Endothelial cell of umbilical vein (primary cell): ENCODE data around the gene NR6A1. TPM values are rescaled to one million over a fixed set of nuclear protein-coding genes. Genes with fewer than 3 reads are reported as not detected.

Experiments used
- BruUV-seq: library from RNA; stranded (reverse); fragments of 400-500 nt; replicated peaks from 2 replicates; lab custom pipeline; 2021; lab: Mats Ljungman, UMichigan
- CTCF ChIA-PET: fragments of 300-600, 350-600 bp; sonication (Branson Sonifier 250); formaldehyde crosslinking; loops from one replicate; lab custom pipeline; 2021; ENCODE audit warnings: antibody characterized with exemption, inconsistent platforms; lab: Charles Lee
- POLR2A ChIA-PET: fragments of 300-600, 350-600 bp; sonication (Branson Sonifier 250); formaldehyde crosslinking; loops from one replicate; lab custom pipeline; 2021; ENCODE audit warnings: antibody characterized with exemption, inconsistent platforms; lab: Charles Lee
- DNase-seq: peaks from one replicate; pipeline ENCODE4 v3.0.0-alpha.2; 2011; ENCODE audit warnings: low read depth, low spot score
- FAIRE-seq: peaks from 2 replicates; lab custom pipeline; 2011; peaks lifted over from hg19 to GRCh38; lab: Jason Lieb, UNC
- H2AFZ ChIP-seq: 2 replicates; pipeline ENCODE4 v1.6.0; 2012; ENCODE audit warnings: low read depth, low read length, control low read depth, inconsistent platforms
- H3K27ac ChIP-seq: 2 replicates; pipeline ENCODE4 v1.5.1; 2011; ENCODE audit warnings: low read depth, mild to moderate bottlenecking, control low read depth, low read length, moderate library complexity; ENCODE audit not compliant: insufficient read depth
- H3K27me3 ChIP-seq, 2 experiments: 2 replicates each; pipeline versions ENCODE4 v1.6.0 to v1.6.1; 2011; ENCODE audit warnings: low read length in 2 of 2, mixed read lengths in 1 of 2; ENCODE audit not compliant: control insufficient read depth in 2 of 2, insufficient read depth in 2 of 2
- H3K36me3 ChIP-seq, 2 experiments: 2 replicates in 1 of 2; 3 replicates in 1 of 2; pipeline ENCODE4 v1.5.1; 2011; ENCODE audit warnings: low read length in 2 of 2, mild to moderate bottlenecking in 1 of 2, moderate library complexity in 1 of 2; ENCODE audit not compliant: control insufficient read depth in 2 of 2, insufficient read depth in 2 of 2; ENCODE audit errors: extremely low read depth in 1 of 2
- H3K4me1 ChIP-seq: 3 replicates; pipeline ENCODE4 v1.5.1; 2011; ENCODE audit warnings: mild to moderate bottlenecking, low read length; ENCODE audit not compliant: control insufficient read depth, insufficient read depth; ENCODE audit errors: extremely low read depth
- H3K4me2 ChIP-seq: 2 replicates; pipeline ENCODE4 v1.6.1; 2011; ENCODE audit warnings: low read length, control low read depth, mixed read lengths; ENCODE audit not compliant: insufficient read depth
- H3K4me3 ChIP-seq, 3 experiments: fragments of 200-600 bp in 1 of 3; sonication (generic), shearing (Covaris generic) in 1 of 3; replicated peaks in 1 of 3; 2 replicates each; pipeline ENCODE4 v1.5.1; 2011 to 2016; ENCODE audit warnings: control low read depth in 3 of 3, low read length in 3 of 3, mild to moderate bottlenecking in 2 of 3, inconsistent platforms in 1 of 3, low read depth in 1 of 3, moderate library complexity in 1 of 3; ENCODE audit not compliant: insufficient read depth in 1 of 3
- H3K79me2 ChIP-seq: 2 replicates; pipeline ENCODE4 v1.6.0; 2012; ENCODE audit warnings: low read length, inconsistent platforms; ENCODE audit not compliant: control insufficient read depth, insufficient read depth
- H3K9ac ChIP-seq: replicated peaks from 2 replicates; pipeline ENCODE3; 2011; ENCODE audit warnings: low read length, control low read depth; ENCODE audit not compliant: insufficient read depth; ENCODE audit errors: extremely low read depth
- H3K9me1 ChIP-seq: replicated peaks from 3 replicates; pipeline ENCODE4 v1.6.0; 2011; ENCODE audit warnings: mild to moderate bottlenecking, low read length; ENCODE audit not compliant: control insufficient read depth, insufficient read depth; ENCODE audit errors: extremely low read depth
- H3K9me3 ChIP-seq: replicated peaks from 2 replicates; pipeline ENCODE4 v1.5.1; 2012; ENCODE audit warnings: low read length, inconsistent platforms; ENCODE audit not compliant: control insufficient read depth, insufficient read depth
- H4K20me1 ChIP-seq: replicated peaks from 2 replicates; pipeline ENCODE3; 2011; ENCODE audit warnings: mild to moderate bottlenecking, low read length; ENCODE audit not compliant: control insufficient read depth, insufficient read depth; ENCODE audit errors: extremely low read depth
- EZH2 ChIP-seq: IDR thresholded peaks from 2 replicates; pipeline ENCODE4 v1.6.1; 2012; ENCODE audit warnings: borderline replicate concordance, low read depth, mild to moderate bottlenecking, moderate library complexity, low read length, inconsistent platforms; ENCODE audit not compliant: severe bottlenecking
- FOS ChIP-seq: IDR thresholded peaks from 2 replicates; pipeline ENCODE4 v1.6.1; 2011; ENCODE audit warnings: mild to moderate bottlenecking, low read length, moderate library complexity, borderline replicate concordance; ENCODE audit not compliant: insufficient read depth
- GATA2 ChIP-seq: IDR thresholded peaks from 2 replicates; pipeline ENCODE4 v1.7.0; 2011; ENCODE audit warnings: low read depth, mild to moderate bottlenecking, moderate library complexity, mixed read lengths, low read length; ENCODE audit not compliant: insufficient read length, insufficient read depth
- JUN ChIP-seq: IDR thresholded peaks from 2 replicates; pipeline ENCODE4 v1.6.1; 2011; ENCODE audit warnings: borderline replicate concordance, low read depth; ENCODE audit not compliant: insufficient read length, insufficient read depth
- MYC ChIP-seq: IDR thresholded peaks from one replicate; pipeline ENCODE4 v1.6.1; 2011; ENCODE audit warnings: mild to moderate bottlenecking, low read depth, low read length
- POLR2A ChIP-seq: IDR thresholded peaks from 2 replicates; pipeline ENCODE4 v1.6.1; 2012; ENCODE audit warnings: low read depth, mild to moderate bottlenecking, control low read depth, low read length
- POLR2AphosphoS5 ChIP-seq: IDR thresholded peaks from 2 replicates; pipeline ENCODE4 v1.6.1; 2012; ENCODE audit warnings: low read depth, mild to moderate bottlenecking, control low read depth, low read length, moderate library complexity; ENCODE audit not compliant: insufficient read depth
- dilution Hi-C: fragments of 300-500 bp; cut with MboI; formaldehyde crosslinking; loops from one replicate; pipeline ENCODE4 v1.15.0; 2019; ENCODE audit warnings: low sequenced_read_pairs; ENCODE audit not compliant: extremely low pct_ligation_motif_present
- intact Hi-C: fragments of 100-400 bp; cut with micrococcal nuclease; formaldehyde crosslinking; loops from one replicate; pipeline ENCODE4 v1.10.0; 2022
- polyA plus RNA-seq, 4 experiments: library from polyadenylated mRNA; depleted of rRNA in 3 of 4; stranded (reverse) in 3 of 4; unstranded in 1 of 4; fragments of >200 nt; gene quantifications; 2 replicates each; pipeline versions ENCODE4 v1.2.1 to v1.2.3, GENCODE V29; 2011 to 2012; ENCODE audit warnings: missing spikeins in 1 of 4
- total RNA-seq: library from RNA; stranded (reverse); gene quantifications from 2 replicates; pipeline ENCODE4 v1.2.3, GENCODE V29; 2021
- TF ChIP-seq, protein P1 (sequence below): IDR thresholded peaks from 2 replicates; pipeline ENCODE4 v1.6.1; 2011; ENCODE audit not compliant: insufficient read depth, insufficient read length
- TF ChIP-seq, protein P2 (sequence below), 2 donors: IDR thresholded peaks; 1 replicate in 1 of 2; 2 replicates in 1 of 2; pipeline ENCODE4 v1.5.1; 2011; ENCODE audit warnings: low read length in 2 of 2, mild to moderate bottlenecking in 2 of 2, moderate library complexity in 2 of 2, control low read depth in 1 of 2, inconsistent platforms in 1 of 2, low read depth in 1 of 2; ENCODE audit not compliant: insufficient read depth in 1 of 2; ENCODE audit errors: extremely low read depth in 1 of 2

The NR6A1 gene
- total and polyA plus RNA-seq, 2 donors (not counting 3 experiments of a cell fraction or from before 2014, with no cell fraction given) = 0.17 to 1.2 TPM

DNA sequence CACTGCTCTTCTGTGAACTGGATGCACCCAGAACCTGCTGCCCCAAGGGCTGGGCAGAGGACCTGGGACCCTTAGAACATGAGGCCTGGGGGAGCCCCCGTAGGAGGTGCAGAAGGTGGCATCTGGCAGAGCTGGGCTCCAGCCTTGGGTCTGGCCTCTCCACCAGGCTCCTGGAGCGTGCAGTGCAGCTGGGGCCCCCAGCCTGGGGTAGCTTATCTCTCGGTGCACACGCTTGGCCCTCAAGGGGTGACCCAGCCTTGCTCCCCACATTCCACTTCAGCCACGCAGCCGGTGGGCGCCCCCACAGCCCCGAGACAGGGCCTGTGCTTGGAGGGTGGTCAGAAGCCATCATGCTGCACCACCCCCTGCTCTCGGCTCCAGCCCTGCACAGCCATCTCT is 258.3 kb downstream of the NR6A1 start:
- intact Hi-C loops (no loop called here), dilution Hi-C loops (no loop called here)
- no peaks in the 10 kb centered on the region for H3K36me3 ChIP-seq
- no peaks in the 10 kb centered on the region for H3K4me1 ChIP-seq
- H3K4me3 ChIP-seq = no peak overlapping the region
- no peak overlapping the region for H3K4me2 ChIP-seq
- H3K79me2 ChIP-seq = no peaks in the 10 kb centered on the region
- H3K9me1 ChIP-seq = no peaks in the 10 kb centered on the region
- H3K9ac ChIP-seq = no peak overlapping the region
- DNase-seq (no peak), FAIRE-seq (no peak)
- TF ChIP-seq GATA2 (no peak), MYC (no peak), EZH2 (no peak), POLR2AphosphoS5 (no peak), FOS (no peak), JUN (no peak), POLR2A (no peak)
- TF ChIP-seq, protein P1, sequence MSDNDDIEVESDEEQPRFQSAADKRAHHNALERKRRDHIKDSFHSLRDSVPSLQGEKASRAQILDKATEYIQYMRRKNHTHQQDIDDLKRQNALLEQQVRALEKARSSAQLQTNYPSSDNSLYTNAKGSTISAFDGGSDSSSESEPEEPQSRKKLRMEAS = no peak
- TF ChIP-seq, protein P2, sequence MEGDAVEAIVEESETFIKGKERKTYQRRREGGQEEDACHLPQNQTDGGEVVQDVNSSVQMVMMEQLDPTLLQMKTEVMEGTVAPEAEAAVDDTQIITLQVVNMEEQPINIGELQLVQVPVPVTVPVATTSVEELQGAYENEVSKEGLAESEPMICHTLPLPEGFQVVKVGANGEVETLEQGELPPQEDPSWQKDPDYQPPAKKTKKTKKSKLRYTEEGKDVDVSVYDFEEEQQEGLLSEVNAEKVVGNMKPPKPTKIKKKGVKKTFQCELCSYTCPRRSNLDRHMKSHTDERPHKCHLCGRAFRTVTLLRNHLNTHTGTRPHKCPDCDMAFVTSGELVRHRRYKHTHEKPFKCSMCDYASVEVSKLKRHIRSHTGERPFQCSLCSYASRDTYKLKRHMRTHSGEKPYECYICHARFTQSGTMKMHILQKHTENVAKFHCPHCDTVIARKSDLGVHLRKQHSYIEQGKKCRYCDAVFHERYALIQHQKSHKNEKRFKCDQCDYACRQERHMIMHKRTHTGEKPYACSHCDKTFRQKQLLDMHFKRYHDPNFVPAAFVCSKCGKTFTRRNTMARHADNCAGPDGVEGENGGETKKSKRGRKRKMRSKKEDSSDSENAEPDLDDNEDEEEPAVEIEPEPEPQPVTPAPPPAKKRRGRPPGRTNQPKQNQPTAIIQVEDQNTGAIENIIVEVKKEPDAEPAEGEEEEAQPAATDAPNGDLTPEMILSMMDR (IDR thresholded peaks at IDR 0.05; ENCODE audit: extremely low read depth in 1 of 2, insufficient read depth in 1 of 2, low read depth in 1 of 2, low read length in 2 of 2) = no peak
- no peaks in the 10 kb centered on the region for H3K27me3 ChIP-seq
- H3K9me3 ChIP-seq = no peaks in the 10 kb centered on the region
- no peaks in the 10 kb centered on the region for H4K20me1 ChIP-seq
- H2AFZ ChIP-seq = no peak overlapping the region
- POLR2A ChIA-PET = no interaction called here
- H3K27ac ChIP-seq = no peak overlapping the region
- BruUV-seq = no TSS peak
- CTCF ChIA-PET = interaction anchor here (5.5 kb wide), 1 partner anchor 24 kb away, joined by 28 read pairs; no protein-coding TSS in a partner anchor
